LoVo (cell line): Measurements from ENCODE around the gene TM6SF1.
A peak's percentile ranks its signal among the peaks of the same experiment; 100 is the strongest.
"Not testable (repeated sequence)": the region's sequence is repeated elsewhere in the genome, so short reads cannot be mapped to it uniquely, and the experiment has no call there.

Experiments
- DNase-seq: peaks from one replicate; pipeline ENCODE4 v3.0.0-alpha.2; 2016; ENCODE audit warnings: low spot score

The TM6SF1 gene

DNA sequence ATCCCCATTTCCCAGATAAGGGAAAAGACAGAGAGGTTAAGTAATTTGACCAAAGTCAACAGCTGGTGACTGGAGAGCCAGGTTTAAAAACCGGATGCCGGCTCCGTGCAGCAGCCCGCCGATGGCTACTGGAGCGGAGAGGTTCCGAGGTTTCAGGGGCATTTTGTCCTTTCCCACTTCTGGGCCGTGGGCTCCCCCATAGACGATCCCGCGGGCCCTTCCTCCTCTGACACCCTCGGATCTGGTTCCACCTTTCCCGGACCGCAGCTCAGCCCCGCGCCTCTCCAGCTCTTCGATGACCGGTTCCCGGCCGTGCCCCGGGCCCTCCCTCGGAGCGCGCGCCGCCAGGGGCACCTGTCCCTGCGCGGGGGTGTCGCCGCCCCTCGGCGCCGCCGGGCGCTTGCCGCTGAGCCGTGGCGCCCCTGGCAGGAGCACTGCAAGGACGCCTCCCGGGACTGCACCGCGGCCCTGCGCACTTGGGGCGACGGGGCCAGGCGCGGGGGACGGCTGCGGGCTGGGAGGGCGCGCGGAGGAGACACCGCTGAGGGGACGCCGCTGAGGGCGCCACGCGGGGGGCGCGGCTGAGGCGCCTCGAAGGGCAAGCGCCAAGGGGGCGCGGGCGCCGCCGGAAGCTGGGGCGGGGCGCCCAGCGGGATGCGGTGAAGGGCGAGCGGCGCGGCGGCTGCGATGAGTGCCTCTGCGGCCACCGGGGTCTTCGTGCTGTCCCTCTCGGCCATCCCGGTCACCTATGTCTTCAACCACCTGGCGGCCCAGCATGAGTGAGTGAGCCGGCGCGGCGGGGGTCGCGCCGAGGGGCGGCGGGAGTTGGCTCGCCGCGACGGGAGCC lies at the start of gene TM6SF1:
TM6SF1 (plus strand) TSS at position 652 of the 847 bp plus-strand sequence; CDS start at position 688, 36 bp downstream.
- DNase-seq = no peak

DNA sequence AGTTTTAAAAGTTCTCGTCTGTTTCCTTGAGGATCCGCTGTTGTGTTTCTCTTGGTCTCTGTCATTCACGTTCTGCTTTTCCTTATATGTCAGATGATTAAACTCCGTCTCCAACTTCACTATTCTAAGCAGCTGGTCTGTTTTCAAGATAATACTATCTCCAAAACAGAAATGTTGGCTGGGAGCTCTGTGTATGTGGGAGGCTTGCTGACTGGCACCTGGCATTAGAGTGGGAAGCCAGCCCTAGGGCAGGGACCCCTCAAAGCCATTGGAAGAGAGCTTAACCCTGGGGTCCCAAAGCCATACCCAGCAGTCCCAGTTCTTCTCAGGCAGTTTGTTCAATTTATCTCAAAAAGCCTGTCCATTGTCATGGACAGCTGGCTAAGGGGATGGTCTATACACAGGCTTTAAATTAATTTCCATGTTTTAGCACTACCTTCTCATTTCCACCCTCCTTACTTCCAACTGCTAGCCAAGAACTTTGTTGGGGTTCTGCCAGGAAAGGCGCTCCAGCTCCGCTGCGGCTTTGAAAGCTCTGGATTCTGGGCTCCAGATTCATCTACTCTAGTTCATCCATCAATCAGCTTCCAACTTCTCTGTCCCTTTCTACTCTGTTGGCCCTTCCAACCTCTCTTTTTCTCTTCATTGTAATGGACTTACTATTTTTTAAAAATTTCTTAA lies 49.6 kb upstream of the TM6SF1 start:
- no peak for DNase-seq

DNA sequence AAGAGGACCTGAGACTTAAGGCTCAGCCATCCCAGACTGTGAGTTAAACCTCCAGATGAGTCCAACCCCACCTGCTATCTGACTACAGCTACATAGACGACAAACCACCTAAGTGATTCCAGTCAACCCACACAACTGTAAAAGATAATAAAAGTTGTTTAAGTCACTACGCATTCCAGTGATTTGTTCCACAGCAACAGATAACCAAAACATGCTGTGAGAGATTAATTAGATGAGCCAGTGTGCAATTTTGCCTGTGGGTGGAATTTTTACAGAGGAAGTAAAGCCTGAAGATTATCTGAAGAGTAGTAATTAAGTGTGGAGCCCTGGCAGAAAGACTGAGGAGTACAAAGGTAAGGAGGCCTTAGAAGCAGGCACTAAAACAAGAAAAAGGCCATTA lies 45.8 kb upstream of the TM6SF1 start:
- peak; percentile 34 for DNase-seq

DNA sequence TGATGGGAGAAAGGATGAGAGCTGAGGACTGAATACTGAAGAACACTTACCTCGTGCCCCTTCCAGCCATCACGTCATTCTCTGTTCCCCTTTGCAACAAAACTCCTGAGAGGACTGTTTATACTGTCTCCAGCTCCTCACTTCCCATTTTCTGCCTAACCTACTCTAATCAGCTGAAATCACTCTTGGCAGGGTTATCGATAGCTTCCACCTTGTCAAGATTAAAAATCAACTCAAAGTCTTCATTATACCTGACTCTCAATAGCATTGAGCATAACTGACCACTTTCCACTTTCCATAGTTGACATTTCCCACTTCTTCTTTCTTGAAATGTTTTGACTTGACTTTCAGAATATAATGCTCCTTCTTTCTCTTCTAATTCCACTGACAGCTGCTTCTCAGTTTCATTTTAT lies 44.7 kb upstream of the TM6SF1 start:
- DNase-seq = no peak

DNA sequence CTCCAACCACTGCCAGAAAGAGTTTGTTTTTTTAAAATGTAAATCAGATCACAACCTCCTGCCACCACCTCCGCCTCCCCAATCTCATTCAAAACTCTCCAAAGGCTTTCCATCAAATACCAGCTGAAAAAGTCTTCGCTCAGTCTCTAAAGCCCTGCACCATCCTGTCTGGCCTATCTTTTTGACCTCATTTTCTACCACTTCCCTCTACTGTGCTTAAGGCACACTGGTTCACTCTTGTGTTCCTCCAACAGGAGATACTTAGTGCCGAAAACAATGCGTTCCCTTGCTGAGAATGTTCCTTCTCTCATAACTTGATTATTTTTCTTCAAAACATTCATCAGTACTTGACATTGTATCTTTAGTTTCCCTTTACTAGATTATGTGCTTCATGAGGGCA lies 43.9 kb upstream of the TM6SF1 start:
- DNase-seq = no peak

DNA sequence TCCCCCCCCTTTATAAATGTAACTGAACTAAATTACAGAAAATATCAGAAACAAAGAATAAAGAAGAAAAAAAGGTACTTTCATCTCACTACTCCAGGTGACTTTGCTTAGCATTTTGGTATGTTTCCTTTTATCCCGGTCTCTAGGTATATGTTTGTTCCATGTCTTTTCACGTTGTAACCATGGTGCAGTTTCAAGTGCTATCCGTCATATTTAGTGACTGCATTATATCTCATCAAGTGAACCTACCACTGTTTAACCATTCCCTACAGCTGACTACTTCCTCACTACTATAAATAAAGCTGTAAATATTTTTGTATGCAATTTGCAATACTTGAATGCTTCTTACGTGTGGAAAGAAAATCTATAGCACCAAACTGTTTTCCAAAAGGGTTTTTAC lies 42.6 kb upstream of the TM6SF1 start:
- no peak for DNase-seq

DNA sequence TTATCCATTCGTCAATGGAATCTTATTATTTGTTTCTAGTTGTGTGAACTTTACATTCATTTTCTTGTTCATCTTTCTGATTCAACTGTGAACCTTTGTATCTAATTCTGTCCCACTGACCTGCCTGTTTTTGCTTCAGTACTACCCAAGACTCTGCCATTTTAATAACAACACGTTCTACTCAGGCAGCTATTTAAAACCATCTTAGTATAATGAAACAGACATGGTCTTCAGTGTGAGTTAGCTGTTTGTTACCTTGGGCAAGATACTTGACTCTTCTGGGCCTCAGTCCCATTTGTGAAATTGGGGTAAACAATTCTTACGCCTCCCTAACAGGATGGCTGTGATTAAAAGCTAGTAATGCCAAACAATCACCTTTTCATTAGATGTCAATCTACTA lies 42.0 kb upstream of the TM6SF1 start:
- DNase-seq = no peak

DNA sequence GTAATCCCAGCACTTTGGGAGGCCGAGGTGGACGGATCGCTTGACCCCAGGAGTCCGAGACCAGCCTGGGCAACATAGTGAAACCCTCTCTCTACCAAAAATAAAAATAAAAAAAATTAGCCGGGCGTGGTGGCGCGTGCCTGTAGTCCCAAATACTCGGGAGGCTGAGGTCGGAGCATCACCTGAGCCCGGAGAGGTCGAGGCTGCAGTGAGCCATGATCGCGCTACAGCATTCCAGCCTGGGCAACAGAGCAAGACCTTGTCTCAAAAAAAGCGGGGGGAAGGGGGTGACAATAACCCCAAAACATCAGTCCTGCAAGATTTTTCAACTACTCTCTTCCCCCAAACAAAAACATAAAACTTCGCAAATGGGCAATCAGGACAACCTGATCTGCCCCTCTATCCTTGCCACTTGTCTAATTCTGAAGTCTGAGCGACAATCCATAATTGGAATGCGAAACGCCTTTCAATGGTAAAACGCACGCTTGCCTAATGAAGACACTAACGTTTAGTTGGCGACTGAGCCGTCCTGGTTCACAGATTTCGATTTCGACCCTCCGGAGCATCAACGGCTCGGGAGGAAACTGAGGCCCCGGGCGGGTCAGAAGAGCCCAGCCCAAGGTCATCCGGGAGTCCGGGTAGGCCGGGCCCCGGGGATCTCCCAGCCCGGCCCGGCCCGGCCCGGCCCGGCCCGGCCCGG lies 41.3 kb upstream of the TM6SF1 start:
- DNase-seq = peak; percentile 7

DNA sequence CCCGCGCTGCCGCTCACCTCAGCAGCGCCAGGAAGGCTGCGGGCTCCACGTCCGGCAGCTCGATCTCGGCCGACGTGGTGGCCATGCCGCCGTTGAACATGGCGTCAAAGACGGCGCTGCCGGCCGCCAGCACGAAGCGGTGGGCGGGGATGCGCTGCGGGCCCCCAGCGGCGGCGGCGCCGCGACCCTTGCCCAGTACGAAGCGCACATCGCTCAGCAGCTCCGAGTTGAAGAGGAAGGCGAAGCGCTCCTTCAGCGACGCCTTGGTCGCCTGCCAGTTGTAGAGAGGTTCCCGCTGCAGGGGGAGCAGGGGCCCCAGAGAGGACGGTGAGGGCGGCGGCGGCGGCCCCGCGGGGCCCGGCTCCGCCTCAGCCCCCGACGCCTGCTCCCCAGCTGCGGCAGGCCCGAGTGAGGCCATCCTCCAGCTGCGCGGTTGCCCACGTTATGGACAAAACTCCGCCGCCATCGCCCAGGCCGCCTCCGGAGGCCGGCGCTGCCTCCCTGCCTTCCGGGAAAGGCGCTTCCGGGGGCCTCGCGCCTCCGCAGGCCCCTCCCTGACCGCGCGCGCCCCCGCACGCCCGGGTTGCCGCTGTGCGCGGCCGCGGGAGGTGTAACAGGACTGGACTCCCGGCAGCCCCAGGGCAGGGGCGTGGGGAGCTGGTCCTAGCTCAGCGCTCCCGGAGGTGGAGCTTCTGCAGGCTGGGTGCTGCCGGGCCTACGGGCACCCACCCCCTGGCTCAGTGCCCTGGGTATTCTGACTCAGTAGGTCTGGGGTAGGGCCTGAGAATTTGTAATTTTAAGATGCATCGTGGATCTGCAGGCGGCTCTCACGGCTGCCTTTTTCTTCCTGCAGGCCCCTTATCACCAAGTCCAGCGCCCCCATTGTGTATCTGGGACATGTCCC lies 40.5 kb upstream of the TM6SF1 start, which contains the start of gene BTBD1:
BTBD1 (minus strand) TSS at position 519 of the 904 bp plus-strand sequence; CDS start at position 418, 101 bp downstream.
- DNase-seq = peak; percentile 99

DNA sequence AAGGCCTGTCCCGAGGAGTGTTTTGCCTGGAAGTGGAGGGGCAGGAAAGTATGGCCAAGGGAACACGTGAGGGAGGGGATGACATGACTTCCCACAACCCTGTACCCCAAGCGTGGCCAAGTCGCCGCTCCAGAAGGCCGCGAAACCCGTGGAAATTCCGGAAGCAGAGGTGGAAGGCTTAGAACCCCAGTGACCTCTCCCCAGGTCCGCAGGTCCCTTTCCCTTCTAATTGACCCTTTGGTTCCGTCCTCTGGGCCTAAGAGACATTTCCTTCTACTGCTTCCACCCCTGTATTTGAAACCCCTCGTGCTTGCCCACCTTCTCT lies 39.8 kb upstream of the TM6SF1 start:
- DNase-seq = no peak

DNA sequence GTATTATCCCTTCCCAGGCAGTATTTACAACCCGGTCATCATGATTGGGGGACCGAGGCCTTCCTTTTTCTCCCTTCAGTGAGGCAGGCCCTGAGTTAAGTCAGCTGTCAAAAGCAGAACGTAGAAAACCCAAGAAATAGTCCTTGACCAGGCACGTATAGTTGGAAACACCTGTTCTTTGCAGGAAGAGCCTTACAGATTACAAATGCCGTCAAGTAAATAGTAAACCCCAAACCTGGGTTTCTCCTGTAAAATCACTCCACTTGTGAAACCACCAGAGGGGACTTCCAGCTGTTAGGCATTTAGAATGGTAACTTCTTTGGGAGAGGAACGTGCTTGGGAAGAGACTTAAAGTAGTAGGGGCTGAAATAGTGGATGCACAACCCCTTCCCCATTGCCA lies 39.4 kb upstream of the TM6SF1 start:
- DNase-seq = no peak

DNA sequence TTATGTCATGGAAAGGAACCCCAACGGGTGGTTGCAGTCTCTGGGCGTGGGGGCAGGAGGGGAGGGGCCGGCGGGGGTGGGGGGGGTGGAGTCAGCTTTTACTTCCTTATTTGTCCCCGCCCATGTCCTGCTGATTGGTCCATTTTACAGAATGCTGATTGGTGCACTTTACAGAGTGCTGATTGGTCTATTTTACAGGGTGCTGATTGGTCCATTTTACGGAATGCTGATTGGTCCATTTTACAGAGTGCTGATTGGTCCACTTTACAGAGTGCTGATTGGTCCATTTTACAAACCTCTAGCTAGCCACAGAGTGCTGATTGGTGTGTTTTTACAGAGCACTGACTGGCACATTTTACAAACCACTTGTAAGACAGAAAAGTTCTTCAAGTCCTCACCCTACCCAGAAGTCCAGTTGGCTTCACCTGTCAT lies 38.2 kb upstream of the TM6SF1 start:
- not testable (repeated sequence) for DNase-seq

DNA sequence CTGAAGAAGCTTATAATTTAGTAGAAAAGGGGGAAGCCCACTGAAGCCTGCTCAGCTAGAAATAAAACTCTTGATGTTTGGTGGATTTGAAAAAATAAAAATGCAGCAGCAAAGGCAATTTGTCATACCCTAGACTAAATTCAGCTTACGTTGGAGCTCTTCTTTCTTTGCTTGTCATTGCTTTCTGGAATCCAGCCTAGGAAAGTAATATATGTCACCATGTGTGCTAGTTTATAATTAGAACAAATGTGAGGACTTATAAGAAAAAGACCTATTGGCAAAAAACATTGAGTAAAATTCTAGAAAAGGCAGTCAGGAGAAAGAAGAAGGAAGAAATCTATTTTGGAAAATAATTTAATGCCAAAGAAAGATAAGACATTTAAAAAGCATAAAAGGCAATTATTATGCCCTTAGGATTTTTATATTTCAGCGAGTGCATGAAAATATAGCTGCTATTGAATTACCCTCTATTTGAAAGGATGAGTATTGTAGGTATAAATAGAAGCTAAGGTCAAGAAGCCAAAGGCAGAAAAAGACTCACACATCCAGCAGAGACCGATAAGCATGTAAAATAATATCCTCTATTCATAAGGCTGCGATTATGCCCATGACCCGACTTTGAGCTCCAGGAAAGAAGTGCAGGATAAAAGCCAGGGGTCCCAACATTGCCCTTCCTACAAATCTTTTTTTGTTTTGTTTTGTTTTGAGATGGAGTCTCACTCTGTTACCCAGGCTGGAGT lies 29.8 kb upstream of the TM6SF1 start:
- no peak for DNase-seq

DNA sequence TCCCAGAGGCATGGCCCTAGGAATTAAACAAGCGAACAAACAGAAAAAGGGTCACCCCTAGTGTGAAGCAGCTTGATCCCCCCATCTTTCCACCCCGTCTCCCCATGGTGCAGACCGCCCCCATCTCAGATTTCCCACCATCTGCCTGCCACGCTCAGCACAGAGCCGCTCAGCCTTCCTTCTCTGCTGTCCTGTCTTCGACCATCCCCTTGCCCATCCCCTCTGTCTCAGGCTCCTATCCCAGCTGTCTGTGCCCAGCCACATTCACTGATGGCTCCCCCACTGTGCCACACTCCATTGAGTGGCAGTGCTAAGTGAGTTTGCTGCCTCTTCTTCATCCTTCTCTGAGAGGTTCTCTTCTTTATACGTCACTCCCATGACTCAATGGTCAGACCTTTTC lies 28.7 kb upstream of the TM6SF1 start:
- DNase-seq = no peak

DNA sequence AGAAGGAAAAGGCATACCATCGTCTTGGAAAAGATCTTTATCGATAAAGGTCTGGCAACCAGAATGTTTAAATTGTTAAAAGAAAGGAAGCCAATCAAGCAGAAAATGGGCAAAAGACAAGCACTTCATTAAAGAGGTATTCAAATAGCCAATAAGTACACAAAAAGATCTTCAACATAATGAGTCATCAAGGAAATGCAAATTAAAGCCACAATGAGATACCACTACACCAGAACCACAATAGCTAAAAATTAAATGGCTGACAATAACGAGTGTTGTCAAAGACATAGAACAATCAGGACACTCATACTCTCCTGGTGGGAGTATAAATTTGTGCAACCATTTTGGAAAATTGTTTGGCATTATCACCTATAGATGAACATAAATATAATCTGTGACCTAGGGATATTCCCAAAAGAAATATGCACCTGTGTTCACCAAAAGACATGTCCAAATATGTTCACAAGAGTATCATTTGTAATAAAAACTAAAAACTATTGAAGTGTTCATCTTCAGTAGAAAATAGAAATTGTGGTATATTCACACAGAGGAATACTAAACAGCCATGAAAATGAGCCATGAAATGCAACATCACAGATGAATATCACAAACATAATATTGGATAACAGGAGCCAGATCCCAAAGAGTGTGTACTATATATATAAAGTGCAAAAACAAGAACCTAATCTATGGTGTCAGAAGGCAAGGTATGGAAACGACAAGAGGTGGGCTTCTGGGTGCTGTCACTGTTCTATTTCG lies 26.0 kb upstream of the TM6SF1 start:
- DNase-seq = no peak

DNA sequence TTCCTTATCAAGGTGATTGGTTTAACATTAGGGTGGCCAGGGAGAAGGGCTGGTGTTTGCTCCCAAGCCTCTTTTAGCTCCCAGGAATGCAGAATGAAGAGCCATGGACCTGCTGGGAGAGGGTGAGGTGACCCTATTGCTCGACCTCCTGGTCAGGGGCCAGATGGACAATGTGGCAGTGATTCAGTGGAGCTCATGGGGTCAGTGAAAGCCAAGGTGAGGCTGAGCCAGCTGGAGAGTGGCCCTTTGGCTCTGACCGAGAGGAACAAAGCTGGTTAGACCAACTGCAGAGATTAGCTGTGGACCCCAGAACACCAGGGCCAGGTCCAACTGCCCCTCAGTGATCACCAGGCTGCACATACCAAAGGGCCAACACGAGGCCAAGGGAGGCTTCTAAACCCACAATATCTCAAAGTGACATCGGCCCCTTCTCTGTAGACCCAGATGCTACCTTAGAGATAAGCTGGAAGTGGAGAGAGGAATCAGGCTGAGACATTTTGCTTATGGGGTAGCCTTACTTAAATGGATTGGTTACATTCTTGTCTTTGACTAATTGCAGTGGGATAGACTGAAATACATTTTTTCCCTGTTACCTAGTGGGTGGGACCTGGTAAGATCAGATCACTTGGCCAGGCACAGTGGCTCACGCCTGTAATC lies 24.6 kb upstream of the TM6SF1 start:
- DNase-seq = no peak

DNA sequence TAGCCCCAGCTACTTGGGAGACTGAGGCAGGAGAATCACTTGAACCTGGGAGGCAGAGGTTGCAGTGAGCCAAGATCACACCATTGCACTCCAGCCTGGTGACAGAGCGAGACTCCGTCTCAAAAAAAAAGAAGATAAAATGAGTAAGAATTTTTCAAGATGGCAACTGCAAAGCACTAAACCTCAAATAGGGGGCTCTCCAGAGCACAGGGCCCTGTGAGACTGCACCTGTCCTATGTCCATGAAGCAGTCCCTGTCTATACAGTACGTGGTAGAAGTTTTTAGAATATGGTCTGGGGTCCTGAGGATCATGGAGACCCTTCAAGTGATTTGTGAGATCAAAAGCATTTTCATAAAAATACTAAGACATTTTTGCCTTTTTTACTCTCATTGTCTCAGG lies 22.0 kb upstream of the TM6SF1 start:
- DNase-seq = not testable (repeated sequence)

DNA sequence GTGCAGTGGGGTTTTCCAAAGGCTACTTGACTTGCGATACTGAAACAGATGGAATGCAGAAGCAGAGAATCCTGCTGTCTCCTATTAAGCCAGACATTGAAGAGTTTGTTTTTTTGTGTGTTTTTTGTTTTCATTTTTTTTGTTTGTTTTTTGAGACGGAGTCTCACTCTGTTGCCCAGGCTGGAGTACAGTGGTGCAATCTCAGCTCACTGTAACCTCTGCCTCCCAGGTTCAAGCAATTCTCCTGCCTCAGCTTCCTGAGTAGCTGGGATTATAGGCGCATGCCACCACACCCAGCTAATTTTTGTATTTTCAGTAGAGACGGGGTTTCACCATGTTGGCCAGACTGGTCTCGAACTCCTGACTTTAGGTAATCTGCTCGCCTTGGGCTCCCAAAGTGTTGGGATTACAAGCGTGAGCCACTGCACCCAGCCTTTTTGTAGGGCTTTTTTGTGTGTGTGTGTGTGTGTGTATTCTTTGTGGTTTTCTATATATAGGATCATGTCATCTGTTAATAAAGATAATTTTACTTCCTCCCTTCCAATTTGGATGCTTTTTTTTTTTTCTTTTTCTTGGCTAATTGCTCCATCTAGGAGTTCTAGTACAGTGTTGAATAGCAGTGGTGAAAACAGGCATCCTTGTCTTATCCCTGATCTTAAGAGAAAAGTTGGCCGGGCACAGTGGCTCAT lies 21.4 kb upstream of the TM6SF1 start:
- DNase-seq = not testable (repeated sequence)

DNA sequence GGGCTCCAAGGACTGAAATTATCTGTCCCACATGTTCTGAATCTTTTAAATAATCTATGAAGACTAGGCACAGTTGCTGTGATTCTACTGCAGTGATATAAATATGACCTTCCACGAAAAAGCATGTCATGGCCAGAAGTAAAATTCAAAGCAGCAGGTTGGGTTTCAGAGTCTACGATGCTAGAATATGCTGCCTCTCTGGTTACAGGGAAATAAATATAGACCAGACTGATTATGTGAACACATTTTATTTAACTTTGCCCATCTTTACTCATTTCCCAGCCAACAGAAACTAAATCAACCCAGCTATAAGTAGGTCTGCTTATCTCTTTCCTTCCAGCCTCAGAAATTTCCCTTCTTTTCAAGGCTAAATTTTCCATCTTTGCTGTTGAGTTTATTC lies 19.9 kb upstream of the TM6SF1 start:
- no peak for DNase-seq
